GM12891 (cell line): ENCODE measurements around the gene WDHD1.
"Not testable (repeated sequence)": the region's sequence is repeated elsewhere in the genome, so short reads cannot be mapped to it uniquely, and the experiment has no call there.

Experiments
- DNase-seq: peaks from one replicate; pipeline ENCODE4 v3.0.0; 2011; ENCODE audit warnings: low spot score; ENCODE audit not compliant: insufficient read length
- FAIRE-seq: peaks from 2 replicates; lab custom pipeline; 2011; peaks lifted over from hg19 to GRCh38; lab: Jason Lieb, UNC
- PAX5 ChIP-seq: IDR thresholded peaks from 2 replicates; pipeline ENCODE4 v1.6.1; 2011; ENCODE audit warnings: low read length, moderate library complexity, mild to moderate bottlenecking; ENCODE audit not compliant: insufficient read depth, severe bottlenecking
- POLR2A ChIP-seq: IDR thresholded peaks from 2 replicates; pipeline ENCODE4 v1.6.1; 2011; ENCODE audit warnings: low read depth, low read length, control low read depth
- POLR2AphosphoS5 ChIP-seq: IDR thresholded peaks from 2 replicates; pipeline ENCODE4 v1.6.1; 2011; ENCODE audit warnings: low read depth, low read length, control low read depth
- POU2F2 ChIP-seq: IDR thresholded peaks from 2 replicates; pipeline ENCODE4 v1.6.1; 2011; ENCODE audit warnings: low read depth, mild to moderate bottlenecking, control low read depth, low read length, moderate library complexity
- SPI1 ChIP-seq: IDR thresholded peaks from 2 replicates; pipeline ENCODE4 v1.6.1; 2011; ENCODE audit warnings: low read depth, low read length, control low read depth
- TAF1 ChIP-seq: IDR thresholded peaks from 2 replicates; pipeline ENCODE4 v1.6.1; 2011; ENCODE audit warnings: low read depth, low read length, control low read depth

The WDHD1 gene

DNA sequence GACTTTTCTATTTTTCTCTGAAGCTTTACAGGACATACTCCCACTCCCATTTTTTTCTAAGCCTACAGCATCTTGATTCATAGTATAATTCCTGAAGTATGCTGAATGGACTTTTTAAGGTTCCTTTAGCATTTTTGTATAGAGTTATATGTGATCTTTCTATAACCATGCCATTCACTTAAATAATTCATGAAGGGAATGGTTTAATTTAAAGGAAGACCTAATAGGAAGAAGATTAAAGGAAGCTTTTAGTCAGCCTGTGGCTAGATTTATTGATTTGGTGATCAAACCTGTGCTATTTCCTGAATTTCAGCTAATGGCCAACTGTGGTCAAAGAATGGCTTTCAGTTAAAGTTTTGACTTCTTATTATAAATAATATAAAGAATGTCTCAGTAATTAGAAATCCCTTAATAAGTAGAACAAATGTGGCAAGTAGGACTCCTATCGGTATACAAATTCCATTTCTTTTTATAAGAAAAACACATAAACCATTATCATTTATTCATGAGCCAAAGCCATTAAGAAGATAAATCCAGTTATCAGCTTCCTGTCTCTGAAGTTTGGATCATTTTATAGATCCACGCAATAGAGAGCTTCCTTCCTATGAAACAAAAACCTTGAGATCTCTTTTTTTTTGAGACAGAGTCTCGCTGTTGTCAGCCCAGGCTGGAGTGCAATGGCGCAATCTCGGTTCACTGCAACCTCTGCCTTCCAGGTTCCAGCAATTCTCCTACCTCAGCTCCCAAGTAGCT is 20.6 kb upstream of the WDHD1 start:
- DNase-seq = no peak
- TF ChIP-seq POLR2A (no peak), POU2F2 (no peak), PAX5 (no peak), POLR2AphosphoS5 (no peak), TAF1 (no peak), SPI1 (no peak)
- FAIRE-seq = no peak

DNA sequence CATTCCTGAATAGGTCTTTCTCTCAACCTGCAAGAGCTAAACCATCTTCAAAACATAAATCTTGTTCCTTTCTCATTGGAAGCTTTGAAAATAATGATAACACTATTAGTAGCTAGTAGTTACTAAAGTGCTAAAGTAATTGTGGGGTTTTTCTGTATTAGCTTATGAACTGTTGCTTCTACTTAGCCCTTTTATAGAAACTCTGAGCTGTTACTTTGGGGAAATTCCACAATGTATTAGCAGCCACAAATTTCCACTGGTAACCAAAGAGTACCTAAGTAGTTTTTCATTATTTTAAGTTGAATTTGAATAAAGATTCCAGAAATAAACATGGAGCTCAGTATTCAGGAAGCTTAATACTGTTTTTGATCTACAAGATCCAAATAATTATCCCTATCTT is 18.2 kb upstream of the WDHD1 start:
- TF ChIP-seq POLR2A = no peak
- no peak for TF ChIP-seq POLR2AphosphoS5
- no peak for TF ChIP-seq POU2F2
- TF ChIP-seq SPI1 = no peak
- TF ChIP-seq TAF1 = no peak
- no peak for TF ChIP-seq PAX5
- DNase-seq (no peak), FAIRE-seq (no peak)

DNA sequence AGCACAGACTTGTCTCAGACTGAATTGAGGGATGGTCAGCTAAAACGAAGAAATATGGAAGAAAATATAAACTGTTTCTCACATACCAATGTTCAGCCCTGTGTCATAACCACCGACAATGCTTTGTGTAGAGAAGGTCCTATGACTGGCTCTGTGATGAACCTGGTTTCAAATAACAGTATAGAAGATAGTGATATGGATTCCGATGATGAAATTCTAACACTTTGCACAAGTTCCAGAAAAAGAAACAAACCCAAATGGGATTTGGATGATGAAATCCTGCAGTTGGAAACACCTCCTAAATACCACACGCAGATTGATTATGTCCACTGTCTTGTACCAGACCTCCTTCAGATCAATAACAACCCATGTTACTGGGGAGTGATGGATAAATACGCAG is 16.6 kb upstream of the WDHD1 start:
- no peak for TF ChIP-seq POLR2A
- no peak for TF ChIP-seq PAX5
- no peak for TF ChIP-seq POU2F2
- no peak for TF ChIP-seq POLR2AphosphoS5
- TF ChIP-seq SPI1 = no peak
- TF ChIP-seq TAF1 = no peak
- FAIRE-seq = no peak

DNA sequence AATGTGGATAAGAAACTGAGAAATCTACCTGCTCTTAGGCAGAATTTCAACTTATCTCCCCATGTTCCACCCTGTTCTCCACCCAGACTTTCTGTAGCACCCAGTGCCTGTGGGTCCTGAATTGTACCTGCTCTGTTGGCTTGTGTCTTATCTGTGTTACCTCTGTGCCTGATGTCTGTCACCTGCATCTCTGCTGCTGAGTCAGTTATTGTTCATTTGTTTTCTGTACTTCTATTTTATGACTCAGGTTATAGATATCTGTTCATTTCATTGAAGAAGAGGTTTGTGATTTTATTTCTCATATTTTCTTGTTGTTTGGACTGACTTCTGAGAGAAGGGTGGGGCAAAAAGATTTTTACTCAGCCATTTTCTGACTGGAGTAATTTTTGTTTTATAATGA is 11.8 kb upstream of the WDHD1 start:
- TF ChIP-seq POU2F2 = no peak
- TF ChIP-seq TAF1 = no peak
- TF ChIP-seq SPI1 = no peak
- TF ChIP-seq PAX5 = no peak
- TF ChIP-seq POLR2A = no peak
- no peak for TF ChIP-seq POLR2AphosphoS5
- DNase-seq (no peak), FAIRE-seq (no peak)

More for the DNA sequence above, 16.6 kb upstream of the WDHD1 start:
- no peak for DNase-seq

DNA sequence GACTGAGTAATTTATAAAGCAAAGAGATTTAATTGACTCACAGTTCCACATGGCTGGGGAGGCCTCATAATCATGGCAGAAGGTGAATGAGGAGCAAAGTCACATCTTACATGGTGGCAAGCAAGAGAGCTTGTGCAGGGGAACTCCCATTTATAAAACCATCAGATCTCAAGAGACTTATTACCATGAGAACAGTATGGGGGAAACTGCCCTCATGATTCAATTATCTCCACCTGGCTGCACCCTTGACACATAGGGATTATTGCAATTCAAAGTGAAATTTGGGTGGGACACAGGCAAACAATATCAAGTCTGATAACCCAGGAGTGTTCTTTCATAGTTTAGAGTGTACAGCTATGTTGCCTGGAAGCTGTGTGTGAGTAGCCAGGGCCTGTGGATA is 11.1 kb upstream of the WDHD1 start:
- TF ChIP-seq POLR2AphosphoS5 = peak; percentile 17; the same call in 1 of the 2 replicates
- FAIRE-seq = not testable (repeated sequence)

DNA sequence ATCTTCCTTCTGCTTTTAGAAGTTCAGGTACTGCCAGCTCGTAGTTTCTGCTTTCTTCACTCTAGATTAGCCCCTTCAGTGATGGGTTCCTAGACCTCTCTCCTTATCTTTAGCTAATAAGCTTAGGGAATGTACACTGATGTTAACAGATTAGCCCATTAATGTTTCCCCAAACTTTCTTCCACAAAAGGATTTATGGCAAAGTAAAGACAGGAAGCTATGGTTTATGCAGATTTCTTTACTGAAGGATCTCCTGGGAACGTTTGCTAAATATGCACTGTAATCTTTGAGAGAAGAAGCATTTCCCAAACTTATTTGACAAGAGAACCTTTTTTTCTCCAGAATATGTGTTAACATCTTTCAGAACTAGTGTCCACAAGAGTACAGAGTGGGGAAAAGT is 4.3 kb upstream of the WDHD1 start:
- FAIRE-seq (no peak), DNase-seq (no peak)
- TF ChIP-seq POLR2A = no peak

More for the DNA sequence above, 11.1 kb upstream of the WDHD1 start:
- not testable (repeated sequence) for DNase-seq

DNA sequence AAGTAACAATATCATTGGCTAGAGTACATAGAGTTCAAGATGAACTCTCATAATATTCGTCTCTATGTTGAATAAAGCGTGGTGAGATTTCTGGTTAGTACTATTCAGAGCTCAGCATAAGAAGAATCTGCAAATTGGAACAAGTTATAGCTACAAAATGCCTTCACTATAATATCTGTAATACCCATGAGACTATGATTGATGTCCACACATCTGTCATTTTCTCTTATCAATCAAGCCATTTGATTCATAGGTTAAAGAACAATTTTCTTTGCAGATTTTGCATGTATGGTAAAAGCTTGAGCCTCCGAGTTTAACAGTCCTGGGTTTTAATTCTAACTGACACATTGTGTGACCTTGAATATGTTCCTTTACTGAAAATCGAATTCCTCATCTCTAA is 1.6 kb upstream of the WDHD1 start:
- TF ChIP-seq SPI1 (no peak), POLR2AphosphoS5 (no peak), POLR2A (no peak), POU2F2 (no peak), PAX5 (no peak), TAF1 (no peak)
- FAIRE-seq = no peak
- DNase-seq = no peak

DNA sequence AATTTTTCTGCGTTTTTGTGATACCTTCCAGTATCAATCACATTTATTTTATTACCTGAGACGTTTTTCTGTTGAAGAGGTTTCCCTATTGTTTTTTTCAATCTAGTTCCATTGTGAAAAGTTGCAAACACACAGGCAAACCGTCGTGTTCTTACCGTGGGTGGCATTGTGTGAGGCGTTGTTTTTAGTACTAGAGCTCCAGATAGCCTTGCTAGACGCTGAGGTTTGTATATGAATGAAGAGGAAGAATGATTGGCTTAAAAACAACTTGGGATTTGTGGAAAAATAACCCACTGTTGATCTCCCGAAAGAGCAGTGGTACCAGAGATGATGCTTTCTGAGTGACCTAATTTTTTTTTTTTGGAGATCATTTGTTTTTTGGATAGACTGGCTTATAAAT is 1.2 kb upstream of the WDHD1 start:
- DNase-seq (no peak), FAIRE-seq (peak; percentile 60)
- TF ChIP-seq POLR2AphosphoS5 (no peak), POLR2A (no peak), TAF1 (no peak), PAX5 (no peak), SPI1 (no peak), POU2F2 (no peak)

DNA sequence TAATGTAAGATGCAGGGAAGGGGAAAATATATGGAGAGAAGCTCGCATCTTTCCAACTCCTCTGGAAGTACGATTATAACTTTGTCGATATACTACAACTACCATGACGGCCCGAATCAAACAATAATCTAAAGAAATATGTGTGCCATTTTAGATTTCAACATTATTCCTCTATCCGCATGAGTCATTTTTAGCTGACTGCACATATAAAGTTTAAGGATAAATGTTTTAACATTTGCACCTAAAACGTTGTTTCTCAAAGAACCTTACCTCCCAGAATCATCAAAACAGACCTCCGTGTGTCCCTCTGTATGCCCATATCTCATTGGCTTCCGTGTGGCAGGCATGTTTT is 482 bp downstream of the WDHD1 start:
- TF ChIP-seq TAF1 = no peak
- no peak for TF ChIP-seq POLR2AphosphoS5
- no peak for TF ChIP-seq PAX5
- TF ChIP-seq SPI1 = no peak
- no peak for TF ChIP-seq POU2F2
- TF ChIP-seq POLR2A = no peak
- DNase-seq = no peak
- peak; percentile 20 for FAIRE-seq

DNA sequence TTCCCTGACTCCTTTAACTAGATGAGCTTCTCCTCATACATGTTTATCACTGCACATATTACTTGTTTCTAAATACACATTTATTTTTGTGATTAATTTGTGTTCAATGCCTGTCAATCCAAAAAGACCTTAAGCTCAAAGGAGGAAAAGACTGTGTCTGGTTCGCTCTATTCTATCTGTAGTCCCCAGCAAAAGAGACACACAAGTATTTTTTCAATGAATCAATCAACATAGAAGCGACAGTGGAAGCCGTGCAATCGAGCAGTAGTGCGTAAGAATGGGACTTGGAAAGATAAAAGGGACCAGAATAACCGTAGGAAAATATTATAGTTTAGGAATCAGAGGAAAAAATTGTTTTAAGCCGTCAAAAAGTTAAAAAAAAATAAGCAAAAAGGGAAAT is 951 bp downstream of the WDHD1 start:
- TF ChIP-seq TAF1 (no peak), POU2F2 (no peak), POLR2AphosphoS5 (no peak), SPI1 (no peak), PAX5 (no peak), POLR2A (no peak)
- DNase-seq (no peak), FAIRE-seq (no peak)

DNA sequence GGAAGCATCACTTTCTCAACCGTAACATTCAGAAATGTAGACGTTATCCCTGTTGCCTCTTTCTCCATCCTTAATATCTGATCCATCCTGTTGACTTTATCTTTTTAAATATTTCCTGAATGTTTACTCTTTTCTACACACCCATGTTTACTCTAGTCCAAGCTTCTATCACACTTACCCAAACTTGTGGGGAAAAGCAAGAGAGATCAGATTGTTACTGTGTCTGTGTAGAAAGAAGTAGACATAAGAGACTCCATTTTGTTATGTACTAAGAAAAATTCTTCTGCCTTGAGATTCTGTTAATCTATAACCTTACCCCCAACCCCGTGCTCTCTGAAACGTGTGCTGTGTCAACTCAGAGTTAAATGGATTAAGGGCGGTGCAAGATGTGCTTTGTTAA is 2.5 kb downstream of the WDHD1 start:
- DNase-seq, FAIRE-seq: not testable (repeated sequence)
